GM18502 (cell line): ENCODE results near the gene CENPU.

Experiments used
- ATAC-seq: cut with Tn5 transposase; IDR thresholded peaks from one replicate; pipeline ENCODE4 v1.9.1; 2021; ENCODE audit warnings: mild to moderate bottlenecking; ENCODE audit not compliant: unreplicated experiment, poor library complexity

CENPU gene

DNA sequence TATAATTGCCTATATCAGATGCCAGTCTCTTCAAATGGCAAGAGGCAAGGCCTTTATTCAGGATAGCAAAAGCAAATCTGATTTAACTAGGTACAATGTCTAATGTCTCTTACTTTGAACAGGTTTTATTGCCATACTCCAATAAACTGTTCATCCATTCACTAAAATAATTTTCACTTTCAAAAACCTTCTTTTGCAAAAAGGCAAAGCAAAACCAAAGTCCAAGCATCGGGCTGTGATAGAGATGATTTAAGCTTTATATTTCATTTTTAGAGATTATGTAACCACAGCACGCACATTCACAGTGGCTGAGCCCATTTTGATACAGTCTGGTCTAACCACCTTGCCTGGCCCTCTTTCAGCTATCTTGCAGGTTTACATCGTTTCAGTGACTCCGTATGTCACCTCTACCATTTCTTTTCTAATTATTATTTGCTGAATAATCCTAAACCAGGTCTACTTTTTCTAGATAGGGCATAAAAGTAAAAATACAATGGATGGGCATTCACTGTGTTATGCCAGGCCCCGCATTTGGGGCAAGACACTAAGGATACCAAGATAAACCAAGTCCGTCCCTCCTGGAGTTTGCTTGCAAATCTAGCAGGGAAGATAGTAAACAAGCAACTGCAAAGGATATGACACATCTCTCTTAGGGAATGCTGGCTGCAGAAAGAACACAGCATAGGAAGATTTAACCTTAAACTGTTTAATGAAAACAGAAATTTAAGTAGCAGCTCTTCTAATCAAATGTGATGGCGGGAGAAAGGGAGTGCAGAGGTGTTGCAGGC lies 86.4 kb downstream of the CENPU start:
- no peak for ATAC-seq

- ATAC-seq = no peak
These were observed 87.8 kb downstream of the CENPU start for GRCh38 chr4:184645904-184646610.

- no peak for ATAC-seq
These were observed 89.2 kb downstream of the CENPU start for GRCh38 chr4:184644553-184645307.
